Spleen (tissue), 7 donors: ENCODE data around the gene NISCH.

Source experiments
- CTCF ChIP-seq, 11 experiments: fragments of 200-600 bp in 7 of 11; fragments of 450-650 bp in 4 of 11; sonication (generic) in 4 of 11; IDR thresholded peaks in 8 of 11; conservative IDR thresholded peaks in 3 of 11; 1 replicate in 7 of 11; 2 replicates in 4 of 11; pipeline versions ENCODE4 v1.4.0 to v1.8.0; 2016 to 2021; ENCODE audit warnings: antibody characterized with exemption in 11 of 11, inconsistent platforms in 4 of 11, mild to moderate bottlenecking in 1 of 11
- POLR2A ChIP-seq, 3 donors: fragments of 450-650 bp; IDR thresholded peaks; one replicate each; pipeline ENCODE4 v1.5.1; 2017; ENCODE audit warnings: antibody characterized with exemption in 3 of 3, mild to moderate bottlenecking in 1 of 3
- POLR2AphosphoS5 ChIP-seq, 3 donors: sonication (generic); formaldehyde crosslinking; IDR thresholded peaks; one replicate each; pipeline ENCODE4 v1.5.1; 2017; ENCODE audit warnings: antibody characterized with exemption in 3 of 3
- donor health status: DM: no; HTN: no; CAD: no; lungs with moderate emphysema.
- donor health status: DM: no; HTN: no; CAD: no.
- donor health status: DM: no; HTN: no; CAD: no.

- TF ChIP-seq CTCF (IDR thresholded peaks at IDR 0.05 in 8 of 11, conservative IDR thresholded peaks at IDR 0.05 in 3 of 11) (no peak), POLR2AphosphoS5 (IDR thresholded peaks at IDR 0.05) (peak in 1 of 3 donors; percentile 48), POLR2A (IDR thresholded peaks at IDR 0.05) (no peak)
Measured at GRCh38 chr3:52529376-52530333, 74.3 kb downstream of the NISCH start.
